GM18909 (cell line): ENCODE results near the gene DOCK1.
"Not testable (repeated sequence)": the region's sequence is repeated elsewhere in the genome, so short reads cannot be mapped to it uniquely, and the experiment has no call there.

Source experiments
- ATAC-seq: cut with Tn5 transposase; IDR thresholded peaks from one replicate; pipeline ENCODE4 v1.9.1; 2021; ENCODE audit warnings: mild to moderate bottlenecking; ENCODE audit not compliant: unreplicated experiment, poor library complexity

The DOCK1 gene

GRCh38 chr10:126904818-126905701, at the start of gene DOCK1:
DOCK1 (plus strand) TSS chr10:126905428; CDS start chr10:126905518, 90 bp downstream.
- ATAC-seq = no peak

GRCh38 chr10:126857178-126857806, 47.9 kb upstream of the DOCK1 start:
- ATAC-seq = no peak

- ATAC-seq = no peak
Observed at GRCh38 chr10:126867567-126868365, 37.5 kb upstream of the DOCK1 start.

- ATAC-seq = no peak
Observed at GRCh38 chr10:126868371-126868770, 36.9 kb upstream of the DOCK1 start.

- no peak for ATAC-seq
Observed at GRCh38 chr10:126872135-126872534, 33.1 kb upstream of the DOCK1 start.

- ATAC-seq = no peak
Observed at GRCh38 chr10:126872768-126873167, 32.5 kb upstream of the DOCK1 start.

GRCh38 chr10:126876456-126876855, 28.8 kb upstream of the DOCK1 start:
- no peak for ATAC-seq

GRCh38 chr10:126877390-126877789, 27.8 kb upstream of the DOCK1 start:
- ATAC-seq = no peak

- no peak for ATAC-seq
Observed at GRCh38 chr10:126878594-126878993, 26.6 kb upstream of the DOCK1 start.

- ATAC-seq = no peak
Observed at GRCh38 chr10:126880926-126881325, 24.3 kb upstream of the DOCK1 start.

GRCh38 chr10:126882055-126882454, 23.2 kb upstream of the DOCK1 start:
- ATAC-seq = not testable (repeated sequence)

- ATAC-seq = not testable (repeated sequence)
Observed at GRCh38 chr10:126888436-126888835, 16.8 kb upstream of the DOCK1 start.

- ATAC-seq = no peak
Observed at GRCh38 chr10:126889421-126889820, 15.8 kb upstream of the DOCK1 start.

GRCh38 chr10:126890797-126891196, 14.4 kb upstream of the DOCK1 start:
- not testable (repeated sequence) for ATAC-seq

GRCh38 chr10:126892226-126893175, 12.7 kb upstream of the DOCK1 start:
- ATAC-seq = no peak

GRCh38 chr10:126893206-126893605, 12.0 kb upstream of the DOCK1 start:
- ATAC-seq = no peak

GRCh38 chr10:126893841-126894240, 11.4 kb upstream of the DOCK1 start:
- no peak for ATAC-seq

- no peak for ATAC-seq
Observed at GRCh38 chr10:126895214-126895781, 9.9 kb upstream of the DOCK1 start.

- no peak for ATAC-seq
Observed at GRCh38 chr10:126898460-126898859, 6.8 kb upstream of the DOCK1 start.
